HepG2 (cell line): ENCODE data around the gene TBC1D5. TPM values are rescaled to one million over a fixed set of nuclear protein-coding genes. Genes with fewer than 3 reads are reported as not detected.
A peak's percentile ranks its signal among the peaks of the same experiment; 100 is the strongest.

Experiments
- ATAC-seq: fragments of 200-7000 bp; cut with Tn5 transposase; 3 replicates; pipeline ENCODE4 v1.9.1; 2020; ENCODE audit warnings: mild to moderate bottlenecking, moderate library complexity
- BruUV-seq: library from RNA; stranded (reverse); fragments of 400-500 nt; replicated peaks from 2 replicates; lab custom pipeline; 2021; lab: Mats Ljungman, UMichigan
- CTCF ChIA-PET: fragments of 300-600 bp; formaldehyde crosslinking; extraction: SDS; loops from one replicate; lab custom pipeline; 2021; ENCODE audit warnings: low total read pairs, inconsistent platforms, low intra/inter-chr PET ratio; lab: Yijun Ruan, JAX
- POLR2A ChIA-PET: fragments of 350-600 bp; sonication (Branson Sonifier 250); formaldehyde crosslinking; loops from one replicate; lab custom pipeline; 2020; ENCODE audit warnings: antibody characterized with exemption, inconsistent platforms; lab: Yijun Ruan, JAX
- DNase-seq: peaks from one replicate; pipeline ENCODE4 v3.0.0-alpha.2; 2015; ENCODE audit warnings: low spot score
- FAIRE-seq: peaks from 3 replicates; lab custom pipeline; 2011; peaks lifted over from hg19 to GRCh38; lab: Jason Lieb, UNC
- H2AFZ ChIP-seq: one replicate; pipeline ENCODE4 v1.6.1; 2011; ENCODE audit warnings: low read length, inconsistent platforms
- H3K27ac ChIP-seq: fragments of 300-600 bp; 3 replicates; pipeline ENCODE4 v1.8.0; 2011; ENCODE audit warnings: mixed run types, mild to moderate bottlenecking, mixed read lengths, low read length, inconsistent platforms; ENCODE audit not compliant: insufficient read depth; ENCODE audit errors: extremely low read length
- H3K27me3 ChIP-seq, 2 experiments: fragments of 200-600 bp in 1 of 2; 2 replicates in 1 of 2; 3 replicates in 1 of 2; pipeline versions ENCODE4 v1.6.0 to v1.8.0; 2011; ENCODE audit warnings: low read length in 2 of 2, mild to moderate bottlenecking in 2 of 2, moderate library complexity in 2 of 2, inconsistent platforms in 1 of 2; ENCODE audit not compliant: insufficient read depth in 2 of 2, control insufficient read depth in 1 of 2
- H3K36me3 ChIP-seq, 2 experiments: fragments of 200-600 bp in 1 of 2; replicated peaks in 1 of 2; 2 replicates in 1 of 2; 3 replicates in 1 of 2; pipeline versions ENCODE4 v1.5.1 to v1.8.0; 2011; ENCODE audit warnings: low read length in 2 of 2, inconsistent platforms in 1 of 2; ENCODE audit not compliant: insufficient read depth in 2 of 2, control insufficient read depth in 1 of 2
- H3K4me1 ChIP-seq: 2 replicates; pipeline ENCODE4 v1.5.1; 2012; ENCODE audit warnings: low read length, inconsistent platforms; ENCODE audit not compliant: insufficient read depth
- H3K4me2 ChIP-seq: 2 replicates; pipeline ENCODE4 v1.6.0; 2011; ENCODE audit warnings: low read depth, low read length, inconsistent platforms
- H3K4me3 ChIP-seq, 3 experiments: fragments of 200-600 bp in 1 of 3; sonication (generic), shearing (Covaris generic) in 1 of 3; replicated peaks in 1 of 3; 2 replicates each; pipeline ENCODE4 v1.5.1; 2011 to 2016; ENCODE audit warnings: low read length in 3 of 3, inconsistent platforms in 2 of 3, low read depth in 2 of 3, mild to moderate bottlenecking in 2 of 3, control low read depth in 1 of 3, mixed read lengths in 1 of 3; ENCODE audit not compliant: insufficient read depth in 1 of 3
- H3K79me2 ChIP-seq: one replicate; pipeline ENCODE4 v1.6.1; 2011; ENCODE audit warnings: low read length, inconsistent platforms; ENCODE audit not compliant: insufficient read depth
- H3K9ac ChIP-seq: 2 replicates; pipeline ENCODE4 v1.6.0; 2011; ENCODE audit warnings: mild to moderate bottlenecking, low read depth, low read length, inconsistent platforms; ENCODE audit not compliant: insufficient read depth
- H3K9me3 ChIP-seq: 2 replicates; pipeline ENCODE4 v1.5.1; 2012; ENCODE audit warnings: mild to moderate bottlenecking, low read length
- H4K20me1 ChIP-seq: 2 replicates; pipeline ENCODE4 v1.6.0; 2011; ENCODE audit warnings: inconsistent platforms, mild to moderate bottlenecking, low read length, moderate library complexity; ENCODE audit not compliant: insufficient read depth
- CEBPB ChIP-seq: IDR thresholded peaks from 2 replicates; pipeline ENCODE4 v1.6.1; 2011; ENCODE audit warnings: low read depth, low read length, improper control_type of control experiment, borderline replicate concordance
- CEBPG ChIP-seq: IDR thresholded peaks from 2 replicates; pipeline ENCODE4 v1.6.1; 2016
- FOXA1 ChIP-seq, 2 experiments: fragments of 450-650 bp in 1 of 2; sonication (generic) in 1 of 2; formaldehyde crosslinking in 1 of 2; IDR thresholded peaks; 2 replicates each; pipeline versions ENCODE4 v1.4.0 to v1.6.1; 2016 to 2020; ENCODE audit warnings: missing genetic modification reagents in 1 of 2
- FOXA3 ChIP-seq: IDR thresholded peaks from 2 replicates; pipeline ENCODE4 v1.6.1; 2016; ENCODE audit warnings: missing genetic modification reagents, missing compliant biosample characterization
- KLF15 ChIP-seq: sonication (generic); formaldehyde crosslinking; IDR thresholded peaks from 2 replicates; pipeline ENCODE4 v1.8.1; 2023; ENCODE audit warnings: borderline replicate concordance, mild to moderate bottlenecking, inconsistent platforms, missing genetic modification reagents, mixed read lengths
- MAFK ChIP-seq, 2 experiments: IDR thresholded peaks in 1 of 2; conservative IDR thresholded peaks in 1 of 2; 2 replicates each; pipeline ENCODE4 v1.6.1; 2011; ENCODE audit warnings: improper control_type of control experiment in 2 of 2, low read length in 2 of 2
- MED1 ChIP-seq: sonication (generic); formaldehyde crosslinking; IDR thresholded peaks from 2 replicates; pipeline ENCODE4 v1.4.0; 2020; ENCODE audit warnings: missing genetic modification reagents
- PHF8 ChIP-seq: sonication (generic); formaldehyde crosslinking; IDR thresholded peaks from 2 replicates; pipeline ENCODE4 v1.5.0; 2020; ENCODE audit warnings: missing genetic modification reagents
- SMAD9 ChIP-seq: sonication (generic); formaldehyde crosslinking; IDR thresholded peaks from 2 replicates; pipeline ENCODE4 v1.5.1; 2020; ENCODE audit warnings: mild to moderate bottlenecking, missing genetic modification reagents
- SMARCE1 ChIP-seq: fragments of 450-650 bp; IDR thresholded peaks from 2 replicates; pipeline ENCODE4 v1.6.1; 2017; ENCODE audit warnings: borderline replicate concordance
- SOX13 ChIP-seq, 3 experiments: fragments of 450-650 bp in 1 of 3; sonication (generic) in 1 of 3; formaldehyde crosslinking in 1 of 3; IDR thresholded peaks in 2 of 3; conservative IDR thresholded peaks in 1 of 3; 2 replicates each; pipeline versions ENCODE4 v1.5.0 to v1.6.1; 2016 to 2020; ENCODE audit warnings: antibody characterized with exemption in 1 of 3, mild to moderate bottlenecking in 1 of 3, missing compliant biosample characterization in 1 of 3, missing genetic modification reagents in 1 of 3, moderate library complexity in 1 of 3
- SP5 ChIP-seq: IDR thresholded peaks from 2 replicates; pipeline ENCODE4 v1.6.1; 2016; ENCODE audit warnings: low read depth, borderline replicate concordance
- TCF7 ChIP-seq: sonication (generic); IDR thresholded peaks from 2 replicates; pipeline ENCODE4 v1.6.1; 2016; ENCODE audit warnings: antibody characterized with exemption, low read depth
- ZNF12 ChIP-seq: sonication (generic); formaldehyde crosslinking; IDR thresholded peaks from 2 replicates; pipeline ENCODE4 v1.5.0; 2020; ENCODE audit warnings: missing genetic modification reagents
- WGBS: methylation state at CpG from one replicate; pipeline ENCODE4 v1.1.6; 2017; ENCODE audit warnings: low lambda C conversion rate; 5-methylcytosine and 5-hydroxymethylcytosine counted together
- in situ Hi-C: cut with HindIII; loops from 2 replicates; pipeline ENCODE4 v1.10.0; 2017; ENCODE audit warnings: low pct_unique_long_range_greater_than_20kb; ENCODE audit not compliant: extremely low pct_ligation_motif_present
- intact Hi-C: fragments of 100-400 bp; cut with micrococcal nuclease; formaldehyde crosslinking; loops from one replicate; pipeline ENCODE4 v1.10.0; 2022; ENCODE audit not compliant: unreplicated experiment
- polyA plus RNA-seq, 8 experiments: library from polyadenylated mRNA; depleted of rRNA in 3 of 8; stranded (reverse) in 7 of 8; unstranded in 1 of 8; fragments of >200 nt; fragmentation: Illumina TruSeq in 4 of 8; extraction: Trizol in 4 of 8; gene quantifications; 2 replicates each; pipeline versions ENCODE4 v1.2.1 to v1.2.3, GENCODE V29; 2011 to 2016; ENCODE audit warnings: low read depth in 4 of 8, missing spikeins in 1 of 8, mixed read lengths in 1 of 8; ENCODE audit not compliant: insufficient read depth in 1 of 8
- total RNA-seq, 5 experiments: library from RNA; depleted of rRNA; stranded (reverse); fragments of >200 nt; fragmentation: Illumina TruSeq; extraction: Trizol; gene quantifications; 2 replicates each; pipeline ENCODE4 v1.2.3, GENCODE V29; 2016; ENCODE audit warnings: low read depth in 1 of 5
- TF ChIP-seq, protein P1 (sequence below): IDR thresholded peaks from 2 replicates; pipeline ENCODE4 v1.6.1; 2016; ENCODE audit warnings: missing biosample characterization, missing genetic modification reagents, low read depth
- TF ChIP-seq, protein P2 (sequence below): IDR thresholded peaks from 2 replicates; pipeline ENCODE4 v1.4.0; 2020; ENCODE audit warnings: mild to moderate bottlenecking, missing genetic modification reagents
- TF ChIP-seq, protein P3 (sequence below): IDR thresholded peaks from 2 replicates; pipeline ENCODE4 v1.6.1; 2012; ENCODE audit warnings: low read depth, low read length, improper control_type of control experiment
- TF ChIP-seq, protein P4 (sequence below): sonication (generic); formaldehyde crosslinking; IDR thresholded peaks from 2 replicates; pipeline ENCODE4 v1.5.0; 2020; ENCODE audit warnings: missing genetic modification reagents, mild to moderate bottlenecking, borderline replicate concordance

TBC1D5 gene
- total and polyA plus RNA-seq, 2 of the 13 experiments (the other 11 are each of a cell fraction or from before 2014, with no cell fraction given): 19.2 to 33.3 TPM

DNA sequence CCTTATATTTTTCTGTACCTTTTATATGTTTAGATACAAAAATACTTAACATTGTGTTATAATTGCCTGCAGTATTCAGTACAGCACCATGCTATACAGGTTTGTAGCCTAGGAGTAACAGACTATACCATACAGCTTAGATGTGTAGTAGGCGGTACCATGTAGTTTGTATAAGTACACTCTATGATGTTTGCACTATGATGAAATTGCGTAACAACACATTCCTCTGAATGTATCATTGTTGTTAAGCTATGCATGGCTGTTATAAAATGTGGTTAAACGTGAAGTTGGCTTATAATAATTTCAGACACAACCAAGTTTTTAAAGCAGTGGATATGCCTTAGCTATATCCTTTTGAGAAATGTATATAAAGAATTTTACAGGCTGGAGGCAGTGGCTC, 529.3 kb downstream of the TBC1D5 start:
- no peak for FAIRE-seq
- no peak overlapping the region for H3K27ac ChIP-seq
- H2AFZ ChIP-seq: no peak overlapping the region
- ATAC-seq: peak; percentile 65
- H3K4me3 ChIP-seq: no peak overlapping the region
- no peaks in the 10 kb centered on the region for H3K27me3 ChIP-seq
- no peaks in the 10 kb centered on the region for H3K79me2 ChIP-seq
- H4K20me1 ChIP-seq: no peaks in the 10 kb centered on the region
- no peak overlapping the region for H3K4me2 ChIP-seq
- POLR2A ChIA-PET: no interaction called here
- CTCF ChIA-PET: no interaction called here
- DNase-seq: peak; percentile 55
- no peaks in the 10 kb centered on the region for H3K9me3 ChIP-seq
- H3K9ac ChIP-seq: no peak overlapping the region
- H3K4me1 ChIP-seq: no peaks in the 10 kb centered on the region
- in situ Hi-C loops (no loop called here), intact Hi-C loops (no loop called here)
- no peaks in the 10 kb centered on the region for H3K36me3 ChIP-seq
- WGBS: 90% methylated on average over 3 of the region's 3 CpGs
- no TSS peak for BruUV-seq
- TF ChIP-seq SP5 (CRISPR knock-in tag) (0 out of 2 replicates have a peak, but pooled peaks have one; percentile 22), SMARCE1 (no peak), MAFK (conservative IDR thresholded peaks at IDR 0.05 in 1 of 2, IDR thresholded peaks at IDR 0.05 in 1 of 2; ENCODE audit: low read length in 2 of 2) (no peak), SOX13 (IDR thresholded peaks at IDR 0.05) (no peak), SOX13 (CRISPR knock-in tag; conservative IDR thresholded peaks at IDR 0.05 in 1 of 2, IDR thresholded peaks at IDR 0.05 in 1 of 2) (peak in 1 of 2 experiments; percentile 17; a peak in 1 of 4 replicates), PHF8 (CRISPR knock-in tag) (no peak), KLF15 (CRISPR knock-in tag) (no peak), FOXA3 (peak; percentile 24; the same call in 1 of the 2 replicates), ZNF12 (CRISPR knock-in tag) (peak; percentile 91), TCF7 (no peak), MED1 (no peak), SMAD9 (CRISPR knock-in tag) (no peak), FOXA1 (IDR thresholded peaks at IDR 0.05) (no peak), FOXA1 (CRISPR knock-in tag; IDR thresholded peaks at IDR 0.05) (no peak), CEBPB (peak; percentile 96), CEBPG (CRISPR knock-in tag) (peak; percentile 70)
- TF ChIP-seq, protein P1, sequence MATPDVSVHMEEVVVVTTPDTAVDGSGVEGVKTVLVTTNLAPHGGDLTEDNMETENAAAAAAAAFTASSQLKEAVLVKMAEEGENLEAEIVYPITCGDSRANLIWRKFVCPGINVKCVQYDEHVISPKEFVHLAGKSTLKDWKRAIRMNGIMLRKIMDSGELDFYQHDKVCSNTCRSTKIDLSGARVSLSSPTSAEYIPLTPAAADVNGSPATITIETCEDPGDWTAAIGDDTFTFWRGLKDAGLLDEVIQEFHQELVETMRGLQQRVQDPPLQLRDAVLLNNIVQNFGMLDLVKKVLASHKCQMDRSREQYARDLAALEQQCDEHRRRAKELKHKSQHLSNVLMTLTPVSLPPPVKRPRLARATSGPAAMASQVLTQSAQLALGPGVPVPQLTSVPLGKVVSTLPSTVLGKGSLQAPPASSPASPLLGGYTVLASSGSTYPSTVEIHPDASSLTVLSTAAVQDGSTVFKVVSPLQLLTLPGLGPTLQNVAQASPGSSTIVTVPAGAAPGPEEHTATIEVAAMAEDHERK (CRISPR knock-in tag): no peak
- TF ChIP-seq, protein P2, sequence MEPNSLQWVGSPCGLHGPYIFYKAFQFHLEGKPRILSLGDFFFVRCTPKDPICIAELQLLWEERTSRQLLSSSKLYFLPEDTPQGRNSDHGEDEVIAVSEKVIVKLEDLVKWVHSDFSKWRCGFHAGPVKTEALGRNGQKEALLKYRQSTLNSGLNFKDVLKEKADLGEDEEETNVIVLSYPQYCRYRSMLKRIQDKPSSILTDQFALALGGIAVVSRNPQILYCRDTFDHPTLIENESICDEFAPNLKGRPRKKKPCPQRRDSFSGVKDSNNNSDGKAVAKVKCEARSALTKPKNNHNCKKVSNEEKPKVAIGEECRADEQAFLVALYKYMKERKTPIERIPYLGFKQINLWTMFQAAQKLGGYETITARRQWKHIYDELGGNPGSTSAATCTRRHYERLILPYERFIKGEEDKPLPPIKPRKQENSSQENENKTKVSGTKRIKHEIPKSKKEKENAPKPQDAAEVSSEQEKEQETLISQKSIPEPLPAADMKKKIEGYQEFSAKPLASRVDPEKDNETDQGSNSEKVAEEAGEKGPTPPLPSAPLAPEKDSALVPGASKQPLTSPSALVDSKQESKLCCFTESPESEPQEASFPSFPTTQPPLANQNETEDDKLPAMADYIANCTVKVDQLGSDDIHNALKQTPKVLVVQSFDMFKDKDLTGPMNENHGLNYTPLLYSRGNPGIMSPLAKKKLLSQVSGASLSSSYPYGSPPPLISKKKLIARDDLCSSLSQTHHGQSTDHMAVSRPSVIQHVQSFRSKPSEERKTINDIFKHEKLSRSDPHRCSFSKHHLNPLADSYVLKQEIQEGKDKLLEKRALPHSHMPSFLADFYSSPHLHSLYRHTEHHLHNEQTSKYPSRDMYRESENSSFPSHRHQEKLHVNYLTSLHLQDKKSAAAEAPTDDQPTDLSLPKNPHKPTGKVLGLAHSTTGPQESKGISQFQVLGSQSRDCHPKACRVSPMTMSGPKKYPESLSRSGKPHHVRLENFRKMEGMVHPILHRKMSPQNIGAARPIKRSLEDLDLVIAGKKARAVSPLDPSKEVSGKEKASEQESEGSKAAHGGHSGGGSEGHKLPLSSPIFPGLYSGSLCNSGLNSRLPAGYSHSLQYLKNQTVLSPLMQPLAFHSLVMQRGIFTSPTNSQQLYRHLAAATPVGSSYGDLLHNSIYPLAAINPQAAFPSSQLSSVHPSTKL (CRISPR knock-in tag): peak; percentile 12; the same call in 1 of the 2 replicates
- TF ChIP-seq, protein P3, sequence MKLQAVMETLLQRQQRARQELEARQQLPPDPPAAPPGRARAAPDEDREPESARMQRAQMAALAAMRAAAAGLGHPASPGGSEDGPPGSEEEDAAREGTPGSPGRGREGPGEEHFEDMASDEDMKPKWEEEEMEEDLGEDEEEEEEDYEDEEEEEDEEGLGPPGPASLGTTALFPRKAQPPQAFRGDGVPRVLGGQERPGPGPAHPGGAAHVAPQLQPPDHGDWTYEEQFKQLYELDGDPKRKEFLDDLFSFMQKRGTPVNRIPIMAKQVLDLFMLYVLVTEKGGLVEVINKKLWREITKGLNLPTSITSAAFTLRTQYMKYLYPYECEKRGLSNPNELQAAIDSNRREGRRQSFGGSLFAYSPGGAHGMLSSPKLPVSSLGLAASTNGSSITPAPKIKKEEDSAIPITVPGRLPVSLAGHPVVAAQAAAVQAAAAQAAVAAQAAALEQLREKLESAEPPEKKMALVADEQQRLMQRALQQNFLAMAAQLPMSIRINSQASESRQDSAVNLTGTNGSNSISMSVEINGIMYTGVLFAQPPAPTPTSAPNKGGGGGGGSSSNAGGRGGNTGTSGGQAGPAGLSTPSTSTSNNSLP: 0 out of 2 replicates have a peak, but pooled peaks have one; percentile 36
- TF ChIP-seq, protein P4, sequence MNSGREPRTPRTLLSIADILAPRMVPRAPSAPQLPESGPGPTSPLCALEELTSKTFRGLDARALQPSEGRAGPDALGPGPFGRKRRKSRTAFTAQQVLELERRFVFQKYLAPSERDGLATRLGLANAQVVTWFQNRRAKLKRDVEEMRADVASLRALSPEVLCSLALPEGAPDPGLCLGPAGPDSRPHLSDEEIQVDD (CRISPR knock-in tag): no peak
